Sigmoid colon (tissue), 4 donors: ENCODE measurements around the gene ARSB.

Source experiments
- EP300 ChIP-seq, 4 donors: sonication (generic); formaldehyde crosslinking; IDR thresholded peaks; one replicate each; pipeline ENCODE4 v1.6.1; 2017; ENCODE audit warnings: antibody characterized with exemption in 4 of 4
- POLR2A ChIP-seq, 2 donors: fragments of 450-650 bp; IDR thresholded peaks; one replicate each; pipeline ENCODE4 v1.6.1; 2016; ENCODE audit warnings: antibody characterized with exemption in 2 of 2, mild to moderate bottlenecking in 2 of 2, moderate library complexity in 2 of 2
- TF ChIP-seq, protein P1 (sequence below), 4 experiments: fragments of 450-650 bp in 3 of 4; fragments of 200-600 bp in 1 of 4; IDR thresholded peaks; one replicate each; pipeline ENCODE4 v1.5.1; 2016 to 2019; ENCODE audit warnings: antibody characterized with exemption in 4 of 4, mild to moderate bottlenecking in 3 of 4, moderate library complexity in 2 of 4

DNA sequence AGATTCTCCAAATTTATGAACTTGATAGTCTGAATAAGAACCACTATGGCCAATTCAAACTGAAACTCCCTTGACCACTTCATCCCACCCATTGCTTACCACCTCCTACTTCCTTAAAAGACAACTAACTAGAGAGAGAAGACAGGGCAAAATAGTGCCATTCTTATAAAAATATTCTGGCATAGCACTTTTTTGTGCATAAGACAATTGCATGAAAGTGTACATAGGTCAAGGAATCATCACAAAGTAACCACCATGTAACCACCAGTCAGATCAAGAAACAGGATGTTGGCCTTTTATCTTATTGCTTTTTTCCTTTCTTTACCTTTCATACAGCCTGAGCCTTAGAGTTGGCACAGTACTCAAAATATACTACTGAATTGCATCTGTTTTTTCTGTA lies 8.1 kb upstream of the ARSB start:
- TF ChIP-seq, protein P1, sequence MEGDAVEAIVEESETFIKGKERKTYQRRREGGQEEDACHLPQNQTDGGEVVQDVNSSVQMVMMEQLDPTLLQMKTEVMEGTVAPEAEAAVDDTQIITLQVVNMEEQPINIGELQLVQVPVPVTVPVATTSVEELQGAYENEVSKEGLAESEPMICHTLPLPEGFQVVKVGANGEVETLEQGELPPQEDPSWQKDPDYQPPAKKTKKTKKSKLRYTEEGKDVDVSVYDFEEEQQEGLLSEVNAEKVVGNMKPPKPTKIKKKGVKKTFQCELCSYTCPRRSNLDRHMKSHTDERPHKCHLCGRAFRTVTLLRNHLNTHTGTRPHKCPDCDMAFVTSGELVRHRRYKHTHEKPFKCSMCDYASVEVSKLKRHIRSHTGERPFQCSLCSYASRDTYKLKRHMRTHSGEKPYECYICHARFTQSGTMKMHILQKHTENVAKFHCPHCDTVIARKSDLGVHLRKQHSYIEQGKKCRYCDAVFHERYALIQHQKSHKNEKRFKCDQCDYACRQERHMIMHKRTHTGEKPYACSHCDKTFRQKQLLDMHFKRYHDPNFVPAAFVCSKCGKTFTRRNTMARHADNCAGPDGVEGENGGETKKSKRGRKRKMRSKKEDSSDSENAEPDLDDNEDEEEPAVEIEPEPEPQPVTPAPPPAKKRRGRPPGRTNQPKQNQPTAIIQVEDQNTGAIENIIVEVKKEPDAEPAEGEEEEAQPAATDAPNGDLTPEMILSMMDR (IDR thresholded peaks at IDR 0.05) = no peak
- TF ChIP-seq POLR2A (IDR thresholded peaks at IDR 0.05) (no peak), EP300 (IDR thresholded peaks at IDR 0.05) (no peak)
